LNCaP clone FGC (cell line): ENCODE results near the gene DDHD1.

Source experiments
- DNase-seq: peaks from one replicate; pipeline ENCODE4 v3.0.0-alpha.2; 2011; ENCODE audit warnings: low read depth
- H3K4me3 ChIP-seq: 2 replicates; pipeline ENCODE4 v1.5.1; 2011; ENCODE audit warnings: mild to moderate bottlenecking, low read depth, low read length, control low read depth
- CTCF ChIP-seq: IDR thresholded peaks from 2 replicates; pipeline ENCODE4 v1.5.1; 2012; ENCODE audit warnings: mild to moderate bottlenecking; ENCODE audit not compliant: control insufficient read depth, insufficient read depth; ENCODE audit errors: extremely low read depth

DDHD1 gene

GRCh38 chr14:53023325-53023724 is 129.8 kb downstream of the DDHD1 start:
- no peak overlapping the region for H3K4me3 ChIP-seq
- DNase-seq, result no peak
- TF ChIP-seq CTCF, result no peak

DNA sequence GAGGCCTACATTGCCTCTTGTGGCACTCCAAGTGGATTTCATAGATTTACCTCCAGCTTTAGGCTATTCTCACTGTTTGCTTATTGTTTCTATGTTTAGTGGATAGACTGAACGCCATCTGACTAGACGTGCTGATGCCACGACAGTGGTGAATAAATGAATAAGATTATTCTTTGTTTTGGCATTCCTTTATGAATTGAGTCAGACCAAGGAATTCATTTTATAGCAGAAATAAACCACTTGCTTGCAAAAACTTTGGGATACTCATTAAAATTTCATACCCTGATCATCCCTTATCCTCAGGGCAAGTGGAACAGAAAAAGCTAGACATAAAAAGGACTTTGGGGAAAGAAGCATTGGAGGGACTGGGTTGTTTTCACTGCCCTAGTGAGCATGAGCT is 130.5 kb downstream of the DDHD1 start:
- no peak overlapping the region for H3K4me3 ChIP-seq
- DNase-seq, result no peak
- TF ChIP-seq CTCF, result no peak

DNA sequence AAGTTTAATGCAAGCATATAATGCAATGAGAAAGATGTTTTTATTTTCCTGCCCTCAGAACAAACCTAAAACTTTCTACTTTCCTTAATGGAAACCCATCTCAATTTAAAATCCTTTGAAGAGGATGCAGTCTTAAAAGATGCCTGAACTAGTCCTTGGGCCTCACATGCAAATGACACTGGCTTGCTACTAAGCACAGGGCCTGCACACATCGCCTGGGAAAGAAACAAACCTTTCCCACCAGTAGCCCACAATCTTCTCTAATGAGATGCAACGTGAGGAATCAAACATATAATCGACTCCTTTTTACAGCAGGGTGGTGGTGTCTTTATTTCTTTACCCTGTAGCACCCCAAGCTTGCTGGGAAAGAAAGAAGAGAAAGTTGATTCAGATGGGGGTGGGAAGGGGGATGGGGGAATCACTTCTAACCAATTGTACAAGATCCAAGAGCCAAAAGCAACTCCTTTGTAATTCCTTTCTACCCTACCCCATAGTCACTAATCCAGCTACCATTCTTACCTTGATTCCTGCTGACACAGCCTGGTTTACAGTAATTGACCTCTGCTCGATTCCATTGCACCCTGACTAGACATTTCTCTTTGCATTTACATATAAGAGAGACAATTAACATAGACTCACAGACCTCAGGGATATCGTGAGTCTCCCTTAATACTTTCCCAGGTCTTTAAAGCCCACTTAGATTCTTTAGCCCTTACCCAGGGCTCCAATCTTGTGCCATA is 132.8 kb downstream of the DDHD1 start:
- TF ChIP-seq CTCF, result no peak
- no peak for DNase-seq
- H3K4me3 ChIP-seq, result no peak overlapping the region

GRCh38 chr14:53019406-53019805 is 133.7 kb downstream of the DDHD1 start:
- H3K4me3 ChIP-seq, result no peak overlapping the region
- TF ChIP-seq CTCF, result no peak
- no peak for DNase-seq

- no peak for TF ChIP-seq CTCF
- no peak for DNase-seq
- H3K4me3 ChIP-seq, result no peak overlapping the region
Measured at GRCh38 chr14:53017837-53018236, 135.3 kb downstream of the DDHD1 start.

DNA sequence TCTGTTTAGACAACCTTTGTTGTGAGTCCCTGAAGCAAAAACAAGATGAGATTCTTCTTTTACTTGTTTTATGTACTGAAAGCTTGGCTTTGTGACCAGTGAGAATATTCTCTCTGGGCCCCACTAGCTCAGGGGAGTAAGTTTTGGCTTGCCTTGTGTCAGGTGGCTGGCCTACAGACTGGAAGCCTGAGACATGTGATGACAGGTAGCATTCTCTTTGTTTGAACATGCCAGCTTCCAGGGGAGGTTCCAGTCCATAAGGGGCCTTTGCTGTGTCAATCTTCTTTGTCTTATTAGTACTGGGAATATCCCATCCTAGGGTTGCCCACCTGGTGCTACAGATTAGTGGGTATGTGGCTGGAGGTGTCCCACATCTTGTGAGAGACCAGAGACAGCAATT is 136.2 kb downstream of the DDHD1 start:
- TF ChIP-seq CTCF, result no peak
- DNase-seq, result no peak

GRCh38 chr14:53016491-53016890 is 136.6 kb downstream of the DDHD1 start:
- no peak for DNase-seq
- no peak for TF ChIP-seq CTCF
- no peak overlapping the region for H3K4me3 ChIP-seq

More for the DNA sequence above, 136.2 kb downstream of the DDHD1 start:
- no peak overlapping the region for H3K4me3 ChIP-seq
